Activated CD4-positive, alpha-beta T cell treated with anti-CD3 and anti-CD28 coated beads for 48 hours (primary cell): ENCODE results near the gene DXO.

Source experiments
- DNase-seq: peaks from one replicate; pipeline ENCODE4 v3.0.0-alpha.2; 2020

The DXO gene

GRCh38 chr6:31922942-31923341, 49.0 kb downstream of the DXO start:
- peak; percentile 48 for DNase-seq

- DNase-seq, result no peak
Measured at GRCh38 chr6:31920811-31921210, 51.1 kb downstream of the DXO start.
